Ishikawa (cell line): ENCODE data around the gene ARL8A.

Experiments used
- CEBPB ChIP-seq: IDR thresholded peaks from 2 replicates; pipeline ENCODE4 v1.6.1; 2012
- CREB1 ChIP-seq: IDR thresholded peaks from 2 replicates; pipeline ENCODE4 v1.6.1; 2012; ENCODE audit warnings: low read depth
- EGR1 ChIP-seq: IDR thresholded peaks from 2 replicates; pipeline ENCODE4 v1.6.1; 2012
- EP300 ChIP-seq: IDR thresholded peaks from 2 replicates; pipeline ENCODE4 v1.6.1; 2012; ENCODE audit warnings: borderline replicate concordance
- FOXM1 ChIP-seq: IDR thresholded peaks from 2 replicates; pipeline ENCODE4 v1.6.1; 2012; ENCODE audit warnings: low read depth, borderline replicate concordance
- MAX ChIP-seq: IDR thresholded peaks from 2 replicates; pipeline ENCODE4 v1.6.1; 2012
- NFIC ChIP-seq: IDR thresholded peaks from 2 replicates; pipeline ENCODE4 v1.6.1; 2012
- RAD21 ChIP-seq: IDR thresholded peaks from 2 replicates; pipeline ENCODE4 v1.6.1; 2012; ENCODE audit warnings: low read depth
- REST ChIP-seq: IDR thresholded peaks from 2 replicates; pipeline ENCODE4 v1.6.1; 2012; ENCODE audit warnings: low read depth, mild to moderate bottlenecking
- TAF1 ChIP-seq: IDR thresholded peaks from 2 replicates; pipeline ENCODE4 v1.6.1; 2012; ENCODE audit warnings: low read depth, mild to moderate bottlenecking
- TCF12 ChIP-seq: IDR thresholded peaks from 2 replicates; pipeline ENCODE4 v1.6.1; 2012; ENCODE audit warnings: low read depth
- TEAD4 ChIP-seq: IDR thresholded peaks from 2 replicates; pipeline ENCODE4 v1.6.1; 2012
- YY1 ChIP-seq: IDR thresholded peaks from 2 replicates; pipeline ENCODE4 v1.6.1; 2012; ENCODE audit warnings: low read depth
- ZBTB7A ChIP-seq: IDR thresholded peaks from 2 replicates; pipeline ENCODE4 v1.6.1; 2012; ENCODE audit warnings: low read depth
- TF ChIP-seq, protein P1 (sequence below): IDR thresholded peaks from 2 replicates; pipeline ENCODE4 v1.6.1; 2012

The ARL8A gene

GRCh38 chr1:202184750-202185460, 40.4 kb upstream of the ARL8A start:
- TF ChIP-seq YY1 (0 out of 2 replicates have a peak, but pooled peaks have one; percentile 19), TAF1 (no peak), CREB1 (no peak), EGR1 (no peak), RAD21 (peak; percentile 91), ZBTB7A (no peak; the same call in 1 of the 2 replicates), MAX (peak; percentile 34; the same call in 1 of the 2 replicates), CEBPB (no peak), TEAD4 (peak; percentile 21; the same call in 1 of the 2 replicates), REST (no peak), NFIC (peak; percentile 77)

DNA sequence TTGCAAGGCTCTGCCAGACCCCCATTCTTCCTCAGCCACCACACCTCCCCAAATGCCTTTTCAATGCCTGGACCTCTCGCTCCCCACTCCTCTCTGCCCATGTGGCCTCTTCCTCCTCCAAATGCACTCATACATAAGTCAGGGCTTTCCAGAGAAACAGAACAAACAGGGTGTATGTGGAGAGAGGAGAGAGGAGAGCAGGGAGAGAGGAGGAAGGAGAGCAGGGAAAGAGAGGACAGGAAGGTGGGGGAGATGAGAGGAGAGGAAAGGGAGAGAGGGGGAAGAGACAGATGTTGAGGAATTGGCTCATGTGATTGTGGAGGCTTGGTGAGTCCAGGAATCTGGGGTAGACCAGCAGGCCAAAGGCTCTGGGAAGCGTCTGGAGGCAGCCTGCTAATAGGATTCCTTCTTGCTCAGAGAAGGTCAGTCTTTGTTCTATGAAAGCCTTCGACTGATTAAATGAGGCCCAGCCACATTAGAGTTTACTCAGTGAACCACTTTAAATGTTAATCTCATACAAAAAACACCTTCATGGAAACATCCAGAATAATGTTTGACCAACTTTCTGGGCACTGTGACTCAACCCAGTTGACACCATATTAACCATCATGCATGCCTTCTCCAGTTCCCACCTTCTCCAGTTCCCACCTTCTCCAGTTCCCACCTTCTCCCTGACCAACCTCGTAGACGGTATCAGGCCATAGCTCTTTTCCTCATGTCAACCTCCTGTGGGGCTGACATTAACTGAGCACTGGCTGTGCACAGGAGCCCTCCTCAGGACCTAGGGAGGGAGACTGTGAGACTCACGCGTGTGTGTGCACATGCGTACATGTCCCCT, 37.7 kb upstream of the ARL8A start:
- TF ChIP-seq YY1, result no peak

DNA sequence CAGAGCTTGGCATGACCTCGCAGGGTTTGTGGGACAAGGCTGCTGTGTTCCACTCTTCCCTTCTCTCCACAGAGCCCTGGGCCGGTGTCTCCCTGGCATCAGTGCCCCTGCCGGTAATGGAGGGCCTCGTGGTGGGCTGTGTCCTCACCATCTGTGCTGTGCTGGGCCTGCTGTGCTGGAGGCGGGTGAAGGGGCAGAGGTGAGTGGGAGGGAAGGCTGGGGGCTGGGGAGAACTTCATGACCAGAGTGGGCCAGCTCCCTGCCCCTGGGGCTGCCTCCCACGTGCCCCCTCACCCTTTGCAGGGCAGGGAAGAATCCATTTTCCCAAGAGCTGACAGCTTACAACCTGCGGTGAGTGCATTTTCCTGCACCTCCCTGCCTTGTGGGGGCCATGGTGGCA, 37.0 kb upstream of the ARL8A start:
- TF ChIP-seq NFIC (no peak), TEAD4 (no peak), CEBPB (no peak), MAX (no peak), ZBTB7A (no peak), EGR1 (no peak), TCF12 (no peak), CREB1 (no peak), RAD21 (no peak), FOXM1 (no peak), EP300 (no peak)
- TF ChIP-seq, protein P1, sequence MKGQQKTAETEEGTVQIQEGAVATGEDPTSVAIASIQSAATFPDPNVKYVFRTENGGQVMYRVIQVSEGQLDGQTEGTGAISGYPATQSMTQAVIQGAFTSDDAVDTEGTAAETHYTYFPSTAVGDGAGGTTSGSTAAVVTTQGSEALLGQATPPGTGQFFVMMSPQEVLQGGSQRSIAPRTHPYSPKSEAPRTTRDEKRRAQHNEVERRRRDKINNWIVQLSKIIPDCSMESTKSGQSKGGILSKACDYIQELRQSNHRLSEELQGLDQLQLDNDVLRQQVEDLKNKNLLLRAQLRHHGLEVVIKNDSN, result no peak

DNA sequence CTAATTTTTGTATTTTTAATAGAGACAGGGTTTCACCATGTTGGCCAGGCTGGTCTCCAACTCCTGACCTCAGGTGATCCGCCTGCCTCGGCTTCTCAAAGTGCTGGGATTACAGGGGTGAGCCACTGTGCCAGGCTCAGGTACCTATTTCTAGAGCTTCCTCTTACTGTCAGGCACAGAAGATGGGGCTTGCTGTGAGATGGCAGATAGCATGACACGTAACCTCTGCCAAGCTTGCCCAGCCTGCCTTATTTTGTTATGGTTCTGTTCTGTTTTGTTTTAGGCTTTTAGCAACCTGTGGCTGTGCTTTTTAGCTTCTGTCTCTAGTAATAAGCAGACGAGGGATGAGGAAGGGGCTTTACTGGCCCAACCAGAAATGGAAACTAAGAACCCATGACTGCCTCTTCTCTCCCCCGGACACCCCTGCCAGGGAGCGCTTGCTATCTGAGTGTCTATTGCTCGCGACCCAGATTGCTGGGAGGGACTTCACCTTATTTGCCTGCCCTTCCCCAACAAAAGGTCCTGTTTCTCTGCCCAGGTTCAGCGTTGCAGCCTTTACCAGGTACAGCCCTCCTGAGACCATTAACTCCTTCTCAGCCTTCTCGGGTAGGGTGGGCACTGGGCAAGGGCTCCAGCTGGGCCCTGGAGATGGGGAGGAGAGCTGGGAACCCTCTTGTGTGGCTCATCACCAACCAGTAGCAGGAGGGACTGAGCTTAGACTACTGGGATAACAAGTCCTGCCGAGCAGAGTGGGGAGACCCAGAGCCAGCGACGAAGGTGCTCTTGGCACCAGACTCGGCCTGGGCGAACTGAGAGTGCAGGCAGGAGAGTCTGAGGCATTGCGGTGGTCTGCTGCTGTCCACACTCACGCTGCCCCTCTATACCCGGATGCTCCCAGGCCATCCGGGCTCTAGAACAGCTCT, 35.6 kb upstream of the ARL8A start:
- TF ChIP-seq NFIC, result no peak

DNA sequence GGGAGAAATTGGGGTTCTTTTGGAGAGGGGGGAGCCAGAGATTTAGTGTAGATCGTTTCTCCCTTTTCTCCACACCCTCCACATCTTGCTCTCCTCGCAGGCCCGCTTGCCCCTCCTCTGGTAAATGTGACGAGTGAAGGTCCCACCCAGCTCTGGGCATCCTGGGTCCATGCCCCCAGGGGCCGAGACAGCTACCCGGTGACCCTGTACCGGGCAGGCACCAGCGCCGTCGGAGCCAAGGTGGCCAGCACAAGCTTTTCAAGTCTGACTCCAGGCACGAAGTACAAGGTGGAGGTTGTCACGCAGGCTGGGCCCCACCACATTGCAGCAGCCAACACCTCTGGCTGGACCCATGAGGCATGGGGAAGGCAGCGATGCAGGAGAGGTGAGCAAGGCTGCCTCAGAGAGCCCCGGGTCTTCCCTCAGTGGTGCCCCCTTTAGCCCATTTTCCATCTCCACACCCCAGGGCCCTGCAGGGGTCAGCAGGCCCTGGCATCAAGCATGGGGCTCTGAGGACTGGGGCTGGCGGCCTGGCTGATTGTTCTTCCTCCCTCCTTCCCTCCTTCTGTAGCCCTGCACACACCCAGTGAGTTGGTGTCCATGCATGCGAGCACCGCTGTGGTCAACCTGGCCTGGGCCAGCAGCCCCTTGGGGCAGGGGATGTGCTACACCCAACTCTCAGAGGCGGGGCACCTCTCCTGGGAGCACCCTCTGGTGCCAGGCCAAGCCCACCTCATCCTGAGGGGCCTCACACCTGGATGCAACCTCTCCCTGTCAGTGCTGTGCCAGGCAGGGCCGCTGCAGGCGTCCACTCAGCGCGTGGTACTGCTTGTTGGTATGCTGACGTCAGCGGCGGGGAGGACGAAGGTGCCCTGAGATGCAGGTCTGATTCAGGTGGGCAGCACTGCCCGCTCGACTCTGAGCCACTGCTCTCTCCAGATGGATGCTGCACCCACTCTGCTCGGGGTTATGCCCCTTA, 32.7 kb upstream of the ARL8A start:
- TF ChIP-seq EP300 (no peak), FOXM1 (no peak), REST (no peak), TEAD4 (no peak), EGR1 (no peak), ZBTB7A (no peak)
